Adrenal gland (tissue), 5 donors: ENCODE data around the gene ANKRD33B.

Experiments
- POLR2A ChIP-seq, 2 donors: fragments of 450-650 bp; IDR thresholded peaks; one replicate each; pipeline ENCODE4 v1.6.1; 2017; ENCODE audit warnings: antibody characterized with exemption in 2 of 2, mild to moderate bottlenecking in 2 of 2, moderate library complexity in 1 of 2
- TF ChIP-seq, protein P1 (sequence below), 6 experiments: fragments of 450-650 bp in 4 of 6; fragments of 200-600 bp in 2 of 6; sonication (generic) in 1 of 6; IDR thresholded peaks; 1 replicate in 5 of 6; 2 replicates in 1 of 6; pipeline versions ENCODE4 v1.5.1 to v1.8.0; 2016 to 2021; ENCODE audit warnings: antibody characterized with exemption in 6 of 6, mild to moderate bottlenecking in 2 of 6, moderate library complexity in 1 of 6
- donor health status: DM: no; HTN: no; CAD: no.

DNA sequence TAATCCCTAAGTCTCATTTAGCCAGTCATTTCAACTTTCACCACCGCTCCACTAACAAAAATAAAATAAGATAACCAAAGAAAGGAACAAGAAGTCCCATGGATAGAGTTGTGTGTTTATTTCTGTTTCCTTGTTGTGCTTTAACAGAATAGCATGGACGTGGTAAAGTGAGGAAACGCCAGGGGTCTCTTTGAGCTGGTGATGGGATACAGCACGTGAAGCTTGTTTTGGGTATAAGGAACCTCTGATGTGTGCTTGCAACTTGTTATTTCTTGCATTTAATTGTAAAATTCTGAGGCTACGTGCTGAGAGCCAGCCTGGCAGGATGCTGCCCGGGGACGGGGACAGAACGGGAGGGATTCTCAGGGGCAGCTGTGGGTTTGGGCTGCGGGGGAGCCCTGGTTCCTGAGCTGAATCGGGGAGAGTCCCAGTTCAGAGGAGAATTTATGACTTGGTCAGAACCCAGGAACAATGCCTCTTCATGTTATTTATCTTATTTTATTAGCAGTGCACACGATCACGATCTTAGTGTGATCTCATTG, 63.4 kb downstream of the ANKRD33B start:
- TF ChIP-seq, protein P1, sequence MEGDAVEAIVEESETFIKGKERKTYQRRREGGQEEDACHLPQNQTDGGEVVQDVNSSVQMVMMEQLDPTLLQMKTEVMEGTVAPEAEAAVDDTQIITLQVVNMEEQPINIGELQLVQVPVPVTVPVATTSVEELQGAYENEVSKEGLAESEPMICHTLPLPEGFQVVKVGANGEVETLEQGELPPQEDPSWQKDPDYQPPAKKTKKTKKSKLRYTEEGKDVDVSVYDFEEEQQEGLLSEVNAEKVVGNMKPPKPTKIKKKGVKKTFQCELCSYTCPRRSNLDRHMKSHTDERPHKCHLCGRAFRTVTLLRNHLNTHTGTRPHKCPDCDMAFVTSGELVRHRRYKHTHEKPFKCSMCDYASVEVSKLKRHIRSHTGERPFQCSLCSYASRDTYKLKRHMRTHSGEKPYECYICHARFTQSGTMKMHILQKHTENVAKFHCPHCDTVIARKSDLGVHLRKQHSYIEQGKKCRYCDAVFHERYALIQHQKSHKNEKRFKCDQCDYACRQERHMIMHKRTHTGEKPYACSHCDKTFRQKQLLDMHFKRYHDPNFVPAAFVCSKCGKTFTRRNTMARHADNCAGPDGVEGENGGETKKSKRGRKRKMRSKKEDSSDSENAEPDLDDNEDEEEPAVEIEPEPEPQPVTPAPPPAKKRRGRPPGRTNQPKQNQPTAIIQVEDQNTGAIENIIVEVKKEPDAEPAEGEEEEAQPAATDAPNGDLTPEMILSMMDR (IDR thresholded peaks at IDR 0.05), result no peak
- no peak for TF ChIP-seq POLR2A (IDR thresholded peaks at IDR 0.05)
